HG03342 (cell line): ENCODE measurements around the gene THYN1.
A peak's percentile ranks its signal among the peaks of the same experiment; 100 is the strongest.
"Not testable (repeated sequence)": the region's sequence is repeated elsewhere in the genome, so short reads cannot be mapped to it uniquely, and the experiment has no call there.

ENCODE experiments used
- ATAC-seq: cut with Tn5 transposase; IDR thresholded peaks from one replicate; pipeline ENCODE4 v1.9.1; 2021; ENCODE audit warnings: mild to moderate bottlenecking, moderate library complexity; ENCODE audit not compliant: unreplicated experiment

THYN1 gene

DNA sequence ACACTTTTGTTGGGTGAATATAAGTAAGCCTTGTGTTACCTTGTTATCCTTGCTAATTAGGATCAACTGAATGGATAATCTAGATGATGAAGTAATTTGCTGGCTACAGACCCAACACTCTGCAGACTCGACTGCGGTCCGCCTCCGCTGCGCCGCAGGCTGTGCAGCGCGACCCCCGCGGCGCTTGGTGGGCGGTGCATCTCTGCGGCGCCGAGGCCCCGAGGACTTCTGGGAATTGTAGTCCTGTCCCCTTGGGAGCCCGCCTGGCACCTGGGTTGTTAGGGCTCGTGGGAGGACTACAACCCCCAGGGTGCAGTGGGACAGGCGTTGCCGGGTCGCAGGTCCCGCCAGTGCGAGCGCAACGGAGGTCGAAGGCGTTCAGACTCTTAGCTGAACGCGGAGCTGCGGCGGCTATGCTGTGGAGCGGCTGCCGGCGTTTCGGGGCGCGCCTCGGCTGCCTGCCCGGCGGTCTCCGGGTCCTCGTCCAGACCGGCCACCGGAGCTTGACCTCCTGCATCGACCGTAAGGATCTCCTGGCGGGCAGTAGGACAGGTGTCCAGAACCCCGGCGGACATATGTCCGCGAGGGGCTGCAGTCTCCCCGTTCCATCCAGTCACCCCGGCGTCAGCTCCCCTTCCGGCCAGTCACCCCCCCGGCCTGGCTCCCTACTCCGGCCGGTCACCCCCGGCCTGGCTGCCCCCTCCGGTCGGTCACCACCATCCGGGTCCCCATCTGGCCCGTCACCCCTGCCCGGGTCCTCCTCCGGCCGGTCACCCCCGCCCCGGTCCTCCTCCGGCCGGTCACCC, at the start of gene THYN1, which contains the start of gene ACAD8:
TSS of gene THYN1 (minus strand) at position 165 of the 806 bp plus-strand sequence. CDS start 470 bp downstream, outside the sequence.
TSS of gene ACAD8 (plus strand) at position 381 of the 806 bp plus-strand sequence. CDS start at position 414, 33 bp downstream.
- peak; percentile 99 for ATAC-seq

DNA sequence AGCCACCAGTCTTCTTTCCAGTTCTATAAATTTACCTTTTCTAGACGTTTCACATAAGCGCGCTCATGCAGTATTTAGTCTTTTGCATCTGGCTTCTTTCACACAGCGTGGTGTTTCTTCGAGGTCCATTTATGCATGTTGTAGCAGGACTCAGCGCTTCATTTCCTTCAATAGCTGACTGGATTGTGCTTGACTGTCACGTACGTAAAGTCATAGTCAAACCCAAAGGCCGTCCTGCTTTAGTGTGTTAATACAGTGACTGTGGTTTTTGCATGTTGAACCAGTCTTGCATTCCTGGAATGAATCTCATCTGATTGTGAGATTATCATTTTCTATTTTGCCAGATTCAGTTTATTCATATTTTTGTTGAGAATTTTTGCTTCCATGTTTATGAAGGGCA, 41.5 kb upstream of the THYN1 start:
- ATAC-seq: no peak

DNA sequence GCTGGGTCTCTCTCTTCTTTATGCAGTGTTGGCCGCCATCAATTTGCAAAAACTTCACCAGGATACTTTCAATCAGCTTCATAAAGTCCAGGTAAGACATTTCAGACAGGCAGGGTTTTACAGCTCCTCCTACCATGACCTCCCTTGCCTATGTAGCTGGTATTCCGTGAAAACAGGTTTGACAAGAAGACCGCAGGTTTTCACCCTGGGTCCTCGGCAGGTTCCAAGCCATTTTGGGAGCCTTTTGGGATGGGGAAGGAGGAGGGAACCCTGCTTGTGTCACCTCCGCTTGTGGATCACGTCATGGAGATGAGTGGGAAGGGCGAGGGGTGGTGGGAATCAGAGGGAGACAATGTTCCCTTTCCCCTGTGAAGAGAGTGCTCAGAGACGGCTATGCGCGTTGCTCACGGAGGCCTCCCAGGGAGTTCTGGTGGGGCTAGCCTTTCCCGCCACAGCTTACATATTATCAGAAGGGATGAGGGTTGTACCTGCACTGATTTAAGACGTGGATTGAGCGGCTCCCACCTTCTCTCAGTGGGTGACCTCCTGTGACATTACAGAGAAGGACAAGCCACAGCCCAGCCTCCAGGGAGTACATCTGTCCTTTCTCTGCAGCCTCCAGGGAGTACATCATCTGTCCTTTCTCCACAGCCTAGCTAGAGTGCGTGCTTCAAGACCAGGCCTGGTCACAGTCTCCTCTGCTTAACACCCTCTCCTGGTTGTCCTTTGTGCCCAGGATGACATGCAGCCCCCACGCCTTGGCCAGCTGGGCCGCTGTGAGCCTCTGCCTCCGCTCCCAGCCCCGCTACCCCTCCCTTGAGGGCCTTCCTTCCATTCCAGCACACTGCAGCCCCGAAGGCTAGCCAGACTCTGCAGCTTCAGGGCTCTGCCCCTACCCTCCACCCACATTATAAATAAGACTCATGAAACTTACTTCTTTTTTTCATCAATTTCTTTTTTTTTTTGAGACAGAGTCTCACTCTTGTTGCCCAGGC, 40.3 kb upstream of the THYN1 start:
- no peak for ATAC-seq

GRCh38 chr11:134292661-134293060, 39.5 kb upstream of the THYN1 start:
- ATAC-seq: no peak

DNA sequence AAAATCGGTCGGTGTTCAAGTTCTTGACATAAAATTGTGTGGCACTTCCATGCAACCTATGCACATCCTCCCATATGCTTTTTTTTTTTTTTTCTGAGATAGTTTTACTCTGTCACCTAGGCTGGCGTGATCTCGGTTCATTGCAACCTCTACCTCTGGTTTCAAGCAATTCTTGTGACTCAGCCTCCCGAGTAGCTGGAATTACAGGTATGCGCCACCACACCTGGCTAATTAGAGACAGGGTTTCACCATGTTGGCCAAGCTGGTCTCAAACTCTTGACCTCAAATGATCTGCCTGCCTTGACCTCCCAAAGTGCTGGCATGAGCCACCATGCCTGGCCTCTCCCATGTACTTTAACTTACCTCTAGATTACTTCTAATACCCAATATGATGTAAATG, 38.0 kb upstream of the THYN1 start:
- ATAC-seq: no peak

DNA sequence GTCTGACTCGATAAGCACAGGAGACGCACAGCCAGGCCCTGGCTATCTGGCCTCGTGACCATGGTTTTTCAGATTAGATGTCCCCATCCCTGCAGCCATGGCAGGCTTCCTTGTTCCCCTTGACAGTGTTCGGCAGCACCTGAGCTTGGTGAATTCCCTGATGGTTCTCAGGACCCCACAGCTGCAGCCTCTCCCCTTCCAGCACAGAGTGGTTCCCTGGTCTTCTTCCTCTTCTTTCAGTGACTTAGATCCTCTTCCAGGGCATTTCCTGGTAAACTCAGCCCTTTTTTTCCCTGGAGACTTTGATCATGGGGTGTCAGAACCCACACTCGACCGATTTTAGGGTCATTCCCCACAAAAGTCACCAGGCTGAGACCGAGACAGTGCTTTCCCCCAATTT, 37.5 kb upstream of the THYN1 start:
- ATAC-seq: no peak

- ATAC-seq: no peak
Observed at GRCh38 chr11:134289789-134290188, 36.6 kb upstream of the THYN1 start.

DNA sequence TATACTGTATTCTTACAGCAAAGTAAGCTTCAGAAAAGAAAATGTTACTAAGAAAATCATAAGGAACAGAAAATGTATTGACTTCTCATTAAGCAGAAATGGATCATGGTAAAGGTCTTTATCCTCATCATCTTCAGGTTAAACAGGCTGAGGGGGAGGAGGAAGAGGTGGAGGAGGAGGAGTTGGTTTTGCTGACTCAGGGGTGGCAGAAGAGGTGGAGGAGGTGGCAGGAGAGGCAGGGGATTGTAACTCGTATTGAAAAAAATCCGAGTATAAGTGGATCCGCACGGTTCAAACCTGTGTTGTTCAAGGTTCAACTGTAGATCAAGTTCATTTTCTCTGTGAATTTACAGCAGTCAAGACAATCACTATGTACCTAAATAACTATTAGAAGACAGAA, 36.0 kb upstream of the THYN1 start:
- ATAC-seq: no peak

- ATAC-seq: no peak
Observed at GRCh38 chr11:134288486-134288885, 35.3 kb upstream of the THYN1 start.

GRCh38 chr11:134287561-134287960, 34.4 kb upstream of the THYN1 start:
- no peak for ATAC-seq

DNA sequence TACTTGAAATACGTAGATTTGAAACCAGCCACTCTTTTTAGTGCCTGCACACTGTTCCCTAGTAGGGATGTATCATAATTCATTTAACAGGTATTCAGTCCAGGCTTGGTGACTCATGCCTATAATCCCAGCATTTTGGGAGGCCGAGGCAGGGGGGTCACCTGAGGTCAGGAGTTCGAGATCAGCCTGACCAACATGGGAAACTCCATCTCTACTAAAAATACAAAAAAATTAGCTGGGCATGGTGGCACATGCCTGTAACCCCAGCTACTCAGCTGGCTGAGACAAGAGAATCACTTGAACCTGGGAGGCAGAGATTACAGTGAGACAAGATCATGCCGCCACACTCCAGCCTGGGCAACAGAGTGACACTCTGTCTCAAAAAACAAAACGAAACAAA, 31.2 kb upstream of the THYN1 start:
- ATAC-seq: not testable (repeated sequence)

DNA sequence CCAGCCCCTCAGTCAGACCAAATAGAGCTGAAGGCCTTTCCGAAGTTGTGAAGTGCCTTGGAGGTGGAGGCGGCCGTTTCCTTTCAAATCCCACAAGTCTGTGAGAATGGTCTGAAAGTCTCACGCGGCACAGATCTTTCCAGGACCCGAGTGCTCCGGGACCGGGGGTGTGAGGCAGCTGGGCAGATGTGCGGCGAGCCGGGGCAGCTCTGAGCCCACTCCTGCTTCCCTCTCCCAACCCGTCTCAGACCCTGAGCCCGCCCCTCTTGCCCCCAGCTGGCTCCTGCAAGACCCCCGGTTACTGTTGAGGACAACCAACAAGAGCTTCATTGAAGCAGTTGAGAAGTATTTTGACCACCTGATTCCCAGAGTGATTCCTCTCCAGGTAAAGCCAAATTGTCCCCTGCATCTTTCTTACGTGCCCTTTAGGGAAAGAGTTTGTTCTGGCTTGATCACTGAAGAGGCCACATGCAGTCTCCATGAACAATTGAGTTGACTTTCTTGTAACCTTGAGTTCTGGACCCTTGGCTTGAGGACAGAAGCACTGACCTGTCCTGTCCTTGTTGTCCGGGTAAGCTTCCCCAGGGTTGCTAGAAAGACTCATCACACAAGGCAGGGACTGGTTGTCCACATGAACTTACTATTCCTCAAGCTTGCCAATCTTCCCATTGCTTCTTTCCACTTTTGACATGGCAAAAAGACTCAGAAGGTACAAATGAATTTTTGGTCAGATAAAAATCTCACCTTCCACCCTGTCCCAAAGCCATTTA, 30.5 kb upstream of the THYN1 start:
- ATAC-seq: no peak

DNA sequence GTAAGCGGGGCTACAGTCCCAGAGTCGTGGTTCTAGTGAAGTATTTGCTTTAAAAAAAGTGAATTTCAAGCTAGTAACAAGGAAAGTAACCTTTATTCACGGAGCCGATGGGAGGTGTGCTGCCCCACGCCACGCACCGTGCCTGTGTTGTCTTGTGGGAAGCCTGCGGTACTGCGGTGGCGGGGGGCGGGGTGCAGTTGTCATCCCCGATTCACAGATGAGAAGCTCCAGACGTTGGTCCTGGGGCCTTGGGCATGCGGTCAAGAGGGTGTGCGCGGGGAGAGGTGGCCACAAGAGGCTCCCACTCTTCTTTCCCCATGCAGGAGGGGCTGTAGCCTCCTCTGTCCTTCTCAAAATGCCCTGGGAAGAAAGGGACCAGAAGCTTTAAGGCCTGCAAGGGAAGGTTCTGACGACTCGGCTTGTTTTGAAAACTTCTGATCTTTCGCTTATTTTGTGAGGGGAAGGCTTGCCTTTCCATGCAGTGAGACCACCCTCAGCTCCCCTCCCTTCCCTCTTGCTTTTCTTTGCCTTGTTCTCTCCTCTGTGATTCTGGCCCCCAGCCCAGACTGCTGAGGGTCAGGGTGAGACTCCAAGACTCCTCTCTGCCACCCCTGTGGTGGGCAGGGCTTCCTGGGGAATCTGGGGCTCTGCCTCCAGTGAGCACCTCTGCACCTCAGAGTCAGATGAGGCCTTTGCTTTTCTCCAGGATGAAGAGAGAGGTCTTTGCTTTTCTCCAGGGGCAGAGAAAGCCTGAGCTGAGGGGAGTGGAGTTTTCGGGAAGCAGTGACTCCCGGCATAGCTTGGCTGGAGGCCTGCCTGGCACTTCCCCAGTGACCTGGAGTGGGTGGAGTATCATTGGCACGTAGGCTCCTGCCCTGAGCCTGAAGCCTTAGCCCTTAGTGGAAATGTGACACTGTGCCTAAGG, 29.2 kb upstream of the THYN1 start:
- no peak for ATAC-seq

GRCh38 chr11:134281635-134282034, 28.5 kb upstream of the THYN1 start:
- ATAC-seq: not testable (repeated sequence)

DNA sequence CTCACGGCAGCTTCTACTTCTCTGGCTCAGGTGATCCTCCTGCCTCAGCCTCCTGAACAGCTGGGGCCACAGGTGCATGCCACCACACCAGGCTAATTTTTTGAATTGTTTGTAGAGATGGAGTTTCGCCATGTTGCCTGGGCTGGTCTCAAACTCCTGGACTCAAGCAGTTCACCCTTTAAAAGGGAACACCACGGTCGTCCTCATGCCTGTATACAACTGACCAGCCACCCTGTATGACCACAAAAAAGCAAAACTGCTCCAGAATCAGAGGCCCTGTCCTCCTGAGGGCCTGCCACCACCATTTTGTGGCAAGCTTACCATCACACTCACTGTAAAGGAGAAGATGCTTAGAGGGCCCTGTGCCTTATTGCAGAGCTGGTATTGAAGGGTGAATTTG, 25.2 kb upstream of the THYN1 start:
- no peak for ATAC-seq

- no peak for ATAC-seq
Observed at GRCh38 chr11:134277183-134278001, 24.2 kb upstream of the THYN1 start.

DNA sequence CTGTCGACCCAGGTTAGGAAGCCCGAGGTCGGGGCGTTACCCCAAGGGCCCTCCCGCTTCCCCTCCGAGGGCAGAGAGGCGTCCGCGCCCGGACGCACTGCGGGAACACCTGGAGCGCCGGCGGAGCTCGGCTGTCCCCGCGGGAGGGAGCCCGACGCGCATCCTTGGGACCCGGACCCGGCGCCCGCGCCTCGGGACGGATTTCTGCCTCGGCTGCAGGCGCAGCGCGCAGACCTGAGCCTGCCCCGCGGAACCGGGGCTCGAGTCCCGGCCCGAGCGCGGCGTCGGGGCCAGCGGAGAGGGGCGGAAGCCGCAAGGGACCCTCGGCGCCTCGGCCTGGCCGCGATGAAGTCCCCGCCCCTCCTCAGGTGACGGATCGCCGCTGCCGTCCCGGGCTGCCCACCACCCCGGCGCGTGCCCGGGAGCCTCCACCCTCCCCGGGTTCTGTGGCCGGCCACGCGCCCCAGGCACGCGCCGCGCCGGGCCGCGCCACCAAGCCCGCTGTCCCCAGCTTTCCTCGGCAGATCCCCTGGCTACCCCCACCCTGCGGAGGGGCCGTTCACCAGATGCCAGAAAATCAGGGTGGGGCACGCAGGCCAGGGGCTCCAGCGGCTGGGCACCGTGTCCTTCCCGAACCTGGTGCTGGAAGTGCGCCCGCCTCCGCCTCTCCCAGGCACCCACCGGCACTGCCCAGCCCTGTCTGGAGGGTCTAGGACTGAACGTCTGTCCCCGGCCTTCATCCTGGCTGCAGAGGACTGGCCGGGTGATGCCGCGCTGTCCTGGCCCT, 23.4 kb upstream of the THYN1 start:
- ATAC-seq: peak; percentile 18
